Amniotic stem cell (primary cell): Measurements from ENCODE around the gene ZMYM5.
"Not testable (repeated sequence)": the region's sequence is repeated elsewhere in the genome, so short reads cannot be mapped to it uniquely, and the experiment has no call there.

Source experiments
- DNase-seq: peaks from one replicate; lab custom pipeline; 2025; lab: John Stamatoyannopoulos, UW

The ZMYM5 gene

GRCh38 chr13:19863323-19864023 lies at the start of gene ZMYM5:
TSS of gene ZMYM5 (minus strand) at chr13:19863649. CDS start at chr13:19852180, 11,469 bp downstream.
- DNase-seq, result peak; percentile 96

DNA sequence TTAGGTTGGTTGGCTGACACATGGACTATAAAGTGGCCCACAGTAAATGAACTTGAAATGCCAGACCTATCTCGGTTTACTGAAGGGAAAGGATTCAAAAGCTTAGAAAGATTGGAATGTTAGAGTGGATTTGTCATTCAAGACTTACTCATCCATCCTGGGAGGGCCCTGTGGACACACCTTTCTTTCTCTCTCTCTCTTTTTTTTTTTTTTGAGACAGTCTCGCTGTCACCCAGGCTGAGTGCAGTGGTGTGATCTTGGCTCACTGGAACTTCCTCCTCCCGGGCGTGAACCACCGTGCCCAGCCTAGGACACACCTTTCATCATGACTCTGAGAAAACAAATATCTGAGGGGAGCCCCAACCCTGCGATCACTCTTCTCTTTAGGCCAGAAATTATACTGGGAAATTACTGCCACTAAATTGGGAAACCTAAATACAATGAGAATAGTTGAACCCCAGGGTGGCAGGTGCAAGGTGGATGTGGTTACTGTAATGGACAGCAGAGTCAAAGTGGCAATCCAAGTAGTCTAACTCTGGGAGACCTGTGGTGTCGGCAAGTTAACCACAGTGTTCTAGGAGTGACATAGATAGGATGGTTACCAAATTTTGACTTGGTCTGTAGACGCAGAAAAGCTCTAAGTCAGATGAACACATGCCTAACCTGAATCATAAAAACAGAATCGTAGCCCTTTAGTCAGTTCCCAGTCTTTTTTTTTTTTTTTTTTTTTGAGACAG lies 47.1 kb upstream of the ZMYM5 start:
- DNase-seq, result no peak

- no peak for DNase-seq
Observed at GRCh38 chr13:19908350-19908986, 45.0 kb upstream of the ZMYM5 start.

- not testable (repeated sequence) for DNase-seq
Observed at GRCh38 chr13:19905487-19906195, 42.2 kb upstream of the ZMYM5 start.

DNA sequence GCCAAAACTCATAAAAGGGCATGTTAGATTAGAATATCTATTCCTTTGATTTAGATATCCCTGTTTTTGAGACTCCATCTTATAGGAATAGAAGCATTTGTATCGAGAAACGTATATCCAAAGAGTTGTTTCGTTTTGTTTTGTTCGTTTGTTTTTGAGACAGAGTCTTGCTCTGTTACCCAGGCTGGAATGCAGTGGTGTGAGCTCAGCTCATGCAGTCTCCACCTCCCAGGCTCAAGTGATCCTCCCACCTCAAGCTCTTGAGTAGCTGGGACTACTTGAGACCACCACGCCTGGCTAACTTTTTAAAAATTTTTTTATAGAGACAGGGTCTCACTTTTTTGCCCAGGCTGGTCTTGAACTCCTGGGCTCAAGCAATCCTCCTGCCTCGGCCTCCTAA lies 26.6 kb upstream of the ZMYM5 start:
- DNase-seq, result no peak

- DNase-seq, result no peak
Observed at GRCh38 chr13:19888799-19889198, 25.4 kb upstream of the ZMYM5 start.

GRCh38 chr13:19882231-19882630 lies 18.8 kb upstream of the ZMYM5 start:
- DNase-seq, result no peak

- DNase-seq, result no peak
Observed at GRCh38 chr13:19881641-19882040, 18.2 kb upstream of the ZMYM5 start.

GRCh38 chr13:19864746-19865309 lies 1.4 kb upstream of the ZMYM5 start:
- DNase-seq, result no peak

GRCh38 chr13:19864024-19864745 lies 736 bp upstream of the ZMYM5 start:
- no peak for DNase-seq

GRCh38 chr13:19862481-19863313 lies 752 bp downstream of the ZMYM5 start:
- no peak for DNase-seq

GRCh38 chr13:19861762-19862161 lies 1.7 kb downstream of the ZMYM5 start:
- no peak for DNase-seq

DNA sequence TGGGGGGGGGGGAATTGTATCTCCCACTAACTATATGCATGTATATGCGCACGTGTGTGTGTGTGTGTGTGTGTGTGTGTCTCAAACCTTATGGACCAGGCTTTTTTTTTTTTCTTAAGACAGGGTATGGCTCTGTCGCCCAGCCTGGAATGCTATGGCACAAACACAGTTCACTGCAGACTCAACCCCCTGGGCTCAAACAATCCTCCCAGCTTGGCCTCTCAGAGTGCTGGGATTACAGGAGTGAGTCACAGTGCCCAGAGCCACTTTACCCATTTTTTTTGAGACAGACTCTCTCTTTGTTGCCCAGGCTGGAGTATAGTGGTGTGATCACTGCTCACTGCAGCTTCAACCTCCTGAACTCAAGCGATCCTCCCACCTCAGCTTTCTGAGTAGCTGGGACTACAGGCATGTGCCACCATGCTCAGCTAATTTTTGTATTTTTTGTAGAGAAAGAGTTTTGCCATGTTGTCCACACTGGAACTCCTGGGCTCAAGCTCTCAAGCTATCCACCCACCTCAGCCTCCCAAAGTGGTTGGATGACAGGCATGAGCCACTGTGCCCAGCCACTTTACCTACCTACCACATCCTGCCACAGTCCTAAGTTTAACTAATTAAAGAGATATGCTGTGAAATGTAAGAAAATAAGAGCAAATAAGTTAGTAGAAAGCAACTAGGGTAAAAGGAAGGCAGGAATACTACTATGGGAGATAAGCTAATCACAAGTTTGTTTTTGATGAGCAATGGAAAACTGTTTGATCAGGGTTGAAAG lies 2.4 kb downstream of the ZMYM5 start:
- DNase-seq, result no peak

DNA sequence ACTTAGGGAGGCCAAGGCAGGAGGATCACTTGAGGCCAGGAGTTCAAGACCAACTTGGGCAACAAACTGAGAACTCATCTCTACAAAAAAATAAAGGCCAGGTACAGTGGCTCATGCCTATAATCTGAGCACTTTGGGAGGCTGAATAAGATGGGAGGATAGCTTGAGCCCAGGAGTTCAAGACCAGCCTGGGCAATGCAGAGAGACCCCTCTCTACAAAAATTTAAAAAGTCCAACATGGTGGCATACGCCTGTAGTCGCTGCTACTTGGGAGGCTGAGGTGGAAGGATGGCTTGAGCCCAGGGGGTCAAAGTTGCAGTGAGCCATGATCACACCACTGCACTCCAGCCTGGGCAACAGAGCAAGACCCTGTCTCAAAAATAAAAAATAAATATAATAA lies 5.8 kb downstream of the ZMYM5 start:
- not testable (repeated sequence) for DNase-seq

GRCh38 chr13:19852766-19853165 lies 10.7 kb downstream of the ZMYM5 start:
- no peak for DNase-seq

DNA sequence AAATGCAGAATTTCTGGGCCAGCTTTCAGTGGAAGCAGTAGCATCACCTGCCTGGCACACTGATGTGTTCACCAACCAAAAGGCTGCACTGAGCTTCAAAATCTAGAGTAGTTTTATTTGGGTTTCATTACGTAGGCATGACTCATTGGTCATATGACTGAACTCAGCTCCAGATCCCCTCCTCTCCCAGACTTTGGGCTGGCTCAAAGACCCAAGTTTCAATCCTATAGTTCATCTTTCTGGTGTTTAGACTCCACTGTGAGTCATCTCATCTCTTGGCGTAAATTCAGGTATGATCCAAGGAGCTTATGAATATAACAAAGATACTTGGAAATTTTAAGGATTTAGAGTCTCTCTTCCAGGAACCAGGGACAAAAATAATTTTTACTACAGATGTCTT lies 17.7 kb downstream of the ZMYM5 start:
- peak; percentile 94 for DNase-seq

DNA sequence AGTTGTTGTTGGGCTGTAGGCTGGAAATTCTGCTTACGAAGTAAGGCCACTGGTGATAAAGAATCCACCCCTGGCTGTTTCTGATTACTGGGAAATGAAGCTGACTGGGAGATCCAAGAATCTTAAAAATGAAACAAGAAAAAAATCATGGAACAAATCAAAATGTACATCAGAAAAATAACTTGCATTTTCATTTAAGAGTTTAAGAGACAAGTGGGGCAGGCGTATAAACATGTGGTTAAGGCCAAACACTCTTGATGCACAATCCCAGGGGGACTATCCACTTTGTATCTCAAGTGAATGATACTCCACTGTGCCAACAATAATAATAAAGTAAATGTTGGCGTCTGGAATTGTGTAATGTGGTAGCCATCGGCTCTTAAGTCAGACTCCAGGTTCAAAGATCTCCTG lies 24.6 kb downstream of the ZMYM5 start:
- no peak for DNase-seq

- no peak for DNase-seq
Observed at GRCh38 chr13:19836472-19836871, 27.0 kb downstream of the ZMYM5 start.

GRCh38 chr13:19834704-19835103 lies 28.7 kb downstream of the ZMYM5 start:
- no peak for DNase-seq

- no peak for DNase-seq
Observed at GRCh38 chr13:19822673-19823072, 40.8 kb downstream of the ZMYM5 start.
